Stimulated activated CD8-positive, alpha-beta memory T cell treated with anti-CD3 and anti-CD28 coated beads, Interleukin-4, amount 100 ng/mL, for 4 hours (primary cell): Measurements from ENCODE around the gene CADPS.

ENCODE experiments used
- DNase-seq, 2 donors: peaks; one replicate each; pipeline ENCODE4 v3.0.0-alpha.2; 2020; ENCODE audit warnings: low read depth in 2 of 2, low spot score in 1 of 2

The CADPS gene

DNA sequence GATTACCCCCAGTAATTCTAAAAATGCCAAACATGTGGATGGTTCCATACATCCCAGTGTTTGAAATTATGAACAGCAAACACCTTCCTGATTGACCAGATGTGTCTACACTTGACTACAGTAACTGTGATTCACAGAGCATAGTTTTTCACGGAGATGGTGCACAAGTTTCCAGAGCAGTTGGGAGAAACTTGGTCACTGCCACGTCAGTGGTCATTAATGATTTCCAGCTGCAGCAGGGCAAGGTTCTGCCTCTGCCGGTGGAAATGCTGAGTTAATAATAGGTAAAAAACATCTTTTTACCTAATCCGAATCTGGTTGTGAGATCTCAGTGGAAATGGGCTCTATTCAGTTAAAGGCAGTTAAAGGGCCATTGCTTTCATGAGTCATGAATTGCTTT lies 347.7 kb downstream of the CADPS start:
- no peak for DNase-seq

DNA sequence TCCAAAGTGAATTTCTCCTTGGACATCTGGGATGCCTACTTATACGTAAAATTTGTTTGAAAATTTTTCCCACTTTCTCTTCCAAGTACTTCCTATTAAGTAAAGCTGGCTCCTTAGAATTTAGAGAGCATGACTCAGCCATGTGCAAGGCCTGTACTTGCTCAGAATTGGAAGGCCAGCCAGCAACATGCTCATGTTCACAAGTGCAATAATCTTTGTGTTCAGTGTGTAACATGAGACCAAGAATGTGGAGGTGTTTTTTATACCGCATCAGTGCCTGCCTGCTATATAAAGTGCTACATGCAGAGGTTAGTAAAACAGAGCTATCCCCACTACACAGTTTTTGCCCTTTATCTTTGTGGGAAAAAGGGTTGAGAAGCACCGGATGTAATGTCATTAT lies 349.9 kb downstream of the CADPS start:
- no peak for DNase-seq

DNA sequence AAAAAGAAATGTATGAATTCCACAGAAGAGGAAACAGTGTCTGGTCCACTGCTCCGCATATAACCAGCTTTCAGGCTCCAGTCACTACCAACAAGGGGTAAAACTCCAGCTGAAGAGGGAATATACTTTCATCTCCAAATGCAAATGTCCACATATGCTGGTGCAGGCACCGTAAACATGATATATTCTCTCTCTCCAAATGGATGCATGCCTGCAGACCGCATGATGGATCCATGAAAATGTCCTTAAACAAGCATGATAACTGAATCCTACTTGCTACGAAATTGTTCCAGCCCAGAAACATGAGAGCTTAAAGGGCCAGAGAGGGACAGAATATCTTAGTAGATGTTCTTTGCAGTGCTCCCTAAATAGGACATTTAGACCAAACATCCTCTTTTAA lies 351.5 kb downstream of the CADPS start:
- DNase-seq = no peak

DNA sequence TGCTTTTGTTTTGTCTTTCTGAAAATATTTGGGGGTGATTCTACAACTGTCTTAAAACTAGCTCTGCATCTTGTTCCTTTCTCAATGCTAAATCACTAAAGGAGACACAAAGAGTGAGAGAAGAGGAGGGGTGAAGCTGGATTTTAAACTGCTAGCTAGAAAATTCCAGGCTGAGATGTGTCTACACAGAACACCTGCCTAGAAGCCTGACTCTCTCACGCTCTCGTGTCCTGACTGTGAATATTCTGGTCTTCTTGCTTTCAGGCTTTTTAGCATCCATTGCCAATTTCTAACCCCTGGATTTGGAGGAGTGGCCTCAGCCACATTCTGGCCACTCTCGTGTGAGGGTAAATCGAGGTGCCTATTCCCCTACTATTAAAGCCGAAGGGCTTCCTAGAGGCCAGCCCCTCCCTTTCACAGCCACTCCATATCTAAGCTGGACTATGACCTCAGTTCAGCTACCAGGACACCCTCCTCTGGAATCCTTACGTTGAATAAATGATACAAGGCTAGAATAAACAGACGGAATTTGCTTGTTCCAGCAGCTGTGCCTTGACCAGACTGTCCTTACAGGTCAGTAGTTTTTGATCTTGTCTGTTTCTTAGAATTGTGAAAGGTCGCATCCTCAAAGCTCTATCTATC lies 353.6 kb downstream of the CADPS start:
- DNase-seq = no peak

DNA sequence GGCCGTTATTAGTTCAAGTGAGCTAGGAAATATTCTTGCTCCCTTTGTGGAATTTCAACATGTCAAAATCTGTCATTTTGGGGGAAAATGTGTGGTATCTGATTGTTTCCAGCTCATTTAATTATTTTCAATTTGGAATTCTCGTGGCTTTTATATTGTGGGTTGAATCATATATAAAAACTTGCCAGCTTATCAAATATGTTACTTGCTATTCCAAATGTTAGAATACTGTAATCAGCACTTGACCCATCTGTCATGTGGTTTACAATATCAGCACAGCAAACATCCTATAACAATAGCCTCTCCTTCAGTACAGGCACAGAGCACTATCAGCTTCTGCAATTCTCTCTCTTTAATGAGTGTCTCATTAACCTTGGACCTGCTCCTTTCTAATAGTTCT lies 371.7 kb downstream of the CADPS start:
- DNase-seq = no peak

DNA sequence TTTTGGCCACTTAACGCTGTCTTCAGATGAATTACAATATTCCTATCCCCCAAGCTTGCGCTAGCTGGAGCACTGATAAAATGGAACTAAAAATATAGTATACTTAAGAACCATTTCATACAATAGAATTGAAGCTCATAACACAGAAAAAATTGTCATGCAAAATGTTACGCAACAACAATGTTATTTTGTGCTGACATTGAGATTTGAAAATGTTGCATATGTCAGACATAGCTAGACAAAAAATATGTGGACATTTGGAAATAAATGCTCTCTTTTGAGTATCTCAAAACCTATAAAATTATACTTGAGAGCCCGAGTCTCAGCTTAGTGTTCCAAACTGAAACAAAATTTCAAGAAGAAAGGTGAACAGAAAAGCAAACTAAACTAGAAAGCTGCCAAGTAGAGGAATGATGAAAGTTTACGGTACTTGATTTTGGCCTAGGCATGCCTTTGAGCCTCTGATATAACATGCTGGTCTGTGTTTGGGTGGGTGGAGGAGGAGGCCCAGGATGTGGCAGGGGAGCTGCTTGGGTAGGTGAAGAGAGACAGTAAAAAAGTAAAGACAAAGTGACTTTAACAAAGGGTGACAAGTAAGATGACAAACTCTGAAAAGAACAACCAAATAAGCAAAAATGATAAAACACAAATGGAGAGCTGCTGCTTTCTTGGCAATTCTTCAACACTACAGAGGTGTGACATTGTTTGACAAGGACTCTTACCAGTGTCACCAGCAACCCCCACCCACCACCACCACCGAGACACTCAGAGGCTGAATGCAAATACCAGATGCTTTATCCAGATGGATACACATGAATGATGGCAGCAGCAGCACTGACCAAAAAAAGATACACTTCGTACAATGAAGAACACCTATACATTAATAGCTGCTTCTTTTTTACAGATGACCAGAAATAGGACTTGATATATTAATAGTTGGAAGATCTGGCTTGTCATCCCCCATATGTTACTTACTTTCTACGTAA lies 372.6 kb downstream of the CADPS start:
- no peak for DNase-seq

DNA sequence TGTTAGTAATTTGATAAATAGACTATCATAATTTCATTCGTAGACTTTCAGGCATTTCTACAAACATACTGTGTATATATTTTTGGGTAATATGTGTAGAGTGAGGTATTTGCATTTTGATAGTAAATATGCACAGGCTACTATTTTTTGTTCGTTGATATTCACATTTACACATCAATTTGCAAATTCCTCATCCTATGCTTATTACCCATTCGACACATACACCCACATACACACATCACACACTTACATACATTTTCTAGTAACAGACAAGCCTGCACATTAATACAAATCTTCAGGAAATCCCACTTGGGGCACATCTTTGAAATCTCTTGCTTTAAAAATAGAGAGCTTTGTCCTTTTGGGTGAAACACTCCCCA lies 373.9 kb downstream of the CADPS start:
- no peak for DNase-seq

DNA sequence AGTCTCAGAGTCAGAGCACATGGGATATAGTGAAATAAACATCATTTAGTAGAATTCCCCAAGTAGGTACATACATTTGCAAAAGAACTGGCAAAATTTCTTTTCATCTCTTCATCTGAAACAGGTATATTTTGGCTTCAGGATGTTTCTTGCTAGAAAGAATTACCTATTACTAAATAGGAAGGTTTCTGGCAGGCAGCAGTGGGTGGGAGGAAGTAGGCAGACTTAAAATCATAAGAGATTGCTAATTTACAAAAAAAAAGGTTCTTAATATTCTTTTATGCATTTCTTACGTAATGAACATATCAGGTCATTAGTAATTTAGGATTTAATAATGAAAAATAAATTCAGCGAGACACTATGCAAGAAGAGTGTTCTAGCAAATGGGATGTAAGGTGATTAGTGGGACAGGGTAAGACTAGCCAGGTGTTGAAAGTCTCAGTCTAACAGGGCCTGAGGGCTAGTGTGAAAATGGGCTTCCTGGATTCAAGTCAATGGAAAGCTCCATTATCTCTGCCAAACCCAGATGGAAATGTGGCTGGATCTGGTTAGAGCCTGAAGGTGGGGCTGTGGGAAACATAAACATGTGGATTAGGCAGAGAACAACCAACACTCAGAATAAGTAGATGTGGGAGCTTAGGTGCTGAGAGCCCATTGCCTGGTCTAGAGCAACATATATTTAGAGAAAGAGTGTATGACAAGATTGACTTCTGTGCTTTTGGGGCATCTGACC lies 374.5 kb downstream of the CADPS start:
- no peak for DNase-seq

DNA sequence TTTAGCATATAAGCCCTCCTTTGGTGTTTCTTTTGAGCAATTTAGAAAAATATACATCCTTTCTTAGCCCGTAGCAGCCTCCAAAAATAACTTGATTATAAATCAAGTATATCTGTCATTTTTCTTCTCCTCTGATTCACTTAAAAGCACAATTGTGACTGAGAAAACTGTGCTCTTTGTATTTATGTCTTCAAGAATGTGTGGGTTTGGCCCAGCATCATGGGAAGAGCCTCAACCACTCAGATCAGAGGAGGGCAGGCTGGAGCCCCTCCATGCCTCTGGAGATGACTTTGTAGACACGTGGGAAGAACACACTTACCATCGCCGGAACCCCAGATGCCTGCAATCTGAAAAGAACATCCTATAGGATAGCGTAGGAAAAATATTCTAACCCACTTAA lies 378.1 kb downstream of the CADPS start:
- no peak for DNase-seq

DNA sequence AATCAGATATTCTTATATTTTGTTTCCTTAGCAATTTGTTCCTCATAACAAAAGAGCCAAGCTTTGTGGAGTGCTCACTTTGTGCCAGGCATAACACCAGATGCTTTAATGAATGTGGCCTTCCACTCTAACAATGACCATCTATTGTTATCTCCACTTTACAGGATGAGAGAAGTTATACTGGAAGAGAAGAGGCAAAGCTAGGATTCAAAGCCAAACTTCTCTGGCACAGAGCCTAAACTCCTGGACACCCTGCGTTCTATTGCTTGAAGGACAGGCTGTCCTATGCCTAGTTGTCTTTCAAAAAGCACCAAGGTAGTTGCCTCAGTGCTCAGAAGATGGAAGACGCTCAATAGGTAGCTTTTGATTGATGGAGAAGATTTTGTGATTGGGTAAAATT lies 378.7 kb downstream of the CADPS start:
- DNase-seq = no peak

DNA sequence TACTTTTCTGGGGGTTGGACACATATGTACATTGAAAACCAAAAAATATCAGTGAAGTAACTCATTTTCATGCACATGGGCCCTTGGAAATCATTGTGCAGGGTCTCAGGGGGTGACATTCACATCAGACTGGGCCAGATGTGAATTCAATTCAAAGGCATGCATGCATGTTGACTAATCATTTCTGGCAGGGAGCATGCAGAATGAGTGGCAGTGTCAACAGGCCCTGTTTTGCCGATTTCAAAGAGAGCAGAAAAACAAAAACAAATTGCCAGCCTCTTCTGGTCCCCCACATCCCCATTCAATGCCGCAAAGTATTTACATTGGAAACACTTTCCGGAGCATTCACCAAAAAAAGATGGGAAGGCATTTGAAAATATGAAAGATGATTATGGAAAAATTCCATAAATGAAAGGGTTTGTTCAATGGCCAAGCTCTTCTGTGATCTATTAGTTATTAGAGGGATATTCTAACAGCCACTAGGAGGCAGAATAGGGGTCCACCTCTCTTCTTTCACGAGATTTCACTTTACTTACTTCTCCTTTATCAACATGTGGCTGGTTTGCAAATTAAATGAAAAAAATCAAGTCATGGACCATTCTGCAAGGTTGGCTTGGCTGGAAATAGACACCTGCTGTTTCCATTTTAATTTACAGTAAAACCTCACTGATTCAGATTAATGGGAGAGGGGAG lies 382.0 kb downstream of the CADPS start:
- DNase-seq = no peak

DNA sequence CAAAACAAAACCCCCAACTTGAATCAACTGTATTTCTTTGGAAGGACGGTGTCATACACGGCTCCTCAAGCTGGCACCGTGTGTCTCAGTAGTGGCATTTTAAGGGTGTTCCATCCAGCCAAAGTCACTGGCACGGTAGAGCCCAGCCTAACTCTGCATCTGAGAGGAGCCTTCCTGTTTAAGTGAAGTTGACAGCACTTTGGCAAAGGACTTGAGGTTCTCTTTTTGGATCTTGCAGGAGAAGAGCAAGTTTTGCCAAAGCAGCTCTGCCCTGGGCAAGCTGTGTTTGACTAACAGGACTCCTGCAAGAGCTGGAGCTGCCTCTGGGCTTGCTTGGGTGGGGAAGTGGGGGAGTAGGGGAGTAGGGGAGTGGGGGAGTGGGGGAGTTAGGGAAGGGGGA lies 392.3 kb downstream of the CADPS start:
- no peak for DNase-seq

DNA sequence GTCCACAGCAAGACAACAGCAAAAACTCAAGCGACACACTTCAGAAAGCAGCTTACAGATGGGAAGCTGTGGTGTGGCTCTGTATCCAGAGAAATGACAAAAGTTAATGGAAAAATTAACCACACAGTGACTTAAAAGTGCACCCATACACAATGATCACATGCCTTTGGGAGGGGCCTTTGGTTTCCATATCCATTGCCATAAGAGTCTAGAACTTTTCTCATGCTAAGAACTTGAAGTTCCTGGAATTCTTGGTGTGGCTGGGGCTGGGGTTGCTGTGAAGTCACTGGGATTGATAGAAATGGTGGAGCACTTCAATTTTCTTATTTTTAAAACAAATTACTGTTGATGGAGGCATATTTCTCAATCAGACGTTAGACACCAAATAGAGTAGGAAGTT lies 393.3 kb downstream of the CADPS start:
- no peak for DNase-seq

DNA sequence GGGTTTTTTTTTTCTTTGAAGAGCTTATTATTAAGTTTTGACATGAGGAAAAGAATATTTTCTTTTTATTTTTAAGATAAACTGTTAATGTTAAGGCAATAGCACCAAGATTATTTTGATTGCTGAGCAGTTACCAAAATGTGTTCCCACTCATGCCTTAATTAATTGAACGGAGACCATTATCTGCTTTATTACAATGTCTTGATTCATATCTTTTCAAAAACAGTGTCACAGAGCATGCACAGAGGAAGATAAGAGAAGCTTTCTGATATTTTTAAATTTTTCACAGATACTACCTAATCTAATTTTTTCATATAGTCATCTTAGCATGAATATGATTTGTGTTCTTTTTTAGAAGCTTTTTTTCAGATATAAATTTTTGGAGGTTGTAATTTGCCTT lies 395.2 kb downstream of the CADPS start:
- no peak for DNase-seq

DNA sequence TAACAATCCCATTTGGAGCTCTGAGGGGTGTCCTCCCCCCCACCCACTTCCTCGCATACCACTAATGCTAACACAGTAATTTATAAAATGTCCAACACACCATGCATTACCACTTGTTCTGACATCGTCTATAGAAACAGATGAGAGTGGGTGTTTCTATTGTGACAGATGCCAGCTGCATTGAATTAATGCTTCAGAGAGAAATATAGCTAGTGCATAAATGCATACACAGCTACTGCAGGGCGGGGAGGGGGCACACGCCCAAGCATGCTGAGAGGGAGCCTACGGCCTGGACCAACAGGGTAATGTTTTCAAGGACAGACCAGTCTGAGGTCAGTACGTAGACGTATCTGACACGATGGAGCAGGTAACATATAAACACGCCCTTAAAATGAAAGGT lies 395.9 kb downstream of the CADPS start:
- DNase-seq = no peak

DNA sequence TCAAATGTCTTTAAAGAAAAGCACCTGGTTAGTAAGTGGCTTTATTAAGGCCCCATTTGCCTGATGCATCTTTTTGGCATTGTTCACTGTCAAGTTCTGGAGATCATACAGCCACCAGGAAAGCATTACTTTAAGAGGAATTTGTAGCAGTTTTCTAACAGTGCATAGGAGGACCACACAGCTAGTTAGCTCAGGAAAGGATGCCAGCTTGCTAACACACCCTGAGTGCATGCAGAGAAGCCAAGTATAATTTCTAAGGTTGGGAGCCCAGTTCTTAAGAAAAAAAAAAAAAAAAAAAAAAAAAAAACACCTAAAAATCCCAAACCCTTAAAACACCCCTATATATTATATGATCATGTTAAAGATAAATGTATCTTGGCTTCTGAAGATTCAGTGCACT lies 399.9 kb downstream of the CADPS start:
- no peak for DNase-seq

DNA sequence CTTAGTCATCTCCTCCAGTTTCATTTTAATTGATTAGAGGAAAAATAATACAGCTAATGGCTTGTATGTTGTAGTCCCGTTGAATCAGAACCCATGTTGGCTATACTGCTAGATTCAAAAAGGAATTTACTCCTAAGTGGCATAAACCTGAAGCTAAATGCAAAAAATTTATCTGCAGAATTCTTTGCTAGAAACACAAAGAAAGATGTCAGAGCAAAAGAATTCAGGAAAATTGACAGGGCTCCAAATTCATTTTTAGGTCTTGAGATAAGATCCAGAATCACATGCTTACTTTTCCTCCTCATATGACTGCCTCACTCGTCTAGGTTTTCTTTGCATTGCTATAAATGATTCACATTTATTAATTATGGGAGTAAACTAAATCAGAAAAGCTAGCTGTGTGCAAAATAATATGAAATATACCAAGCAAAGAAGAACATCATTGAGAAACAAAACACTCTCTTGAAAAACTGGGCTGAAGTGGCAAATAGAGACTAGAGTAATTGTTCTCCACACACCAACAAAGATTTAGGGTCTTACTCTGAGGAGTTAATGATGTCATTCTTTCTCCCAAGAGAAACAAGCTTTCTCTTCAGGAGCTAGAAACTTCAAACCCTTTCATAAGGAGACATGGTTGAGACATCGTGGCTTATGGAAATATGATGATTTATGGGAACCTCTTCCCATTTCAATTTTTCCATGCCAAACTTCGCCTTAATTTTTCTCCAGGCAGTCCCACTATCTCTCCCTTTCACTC lies 407.1 kb downstream of the CADPS start:
- no peak for DNase-seq

DNA sequence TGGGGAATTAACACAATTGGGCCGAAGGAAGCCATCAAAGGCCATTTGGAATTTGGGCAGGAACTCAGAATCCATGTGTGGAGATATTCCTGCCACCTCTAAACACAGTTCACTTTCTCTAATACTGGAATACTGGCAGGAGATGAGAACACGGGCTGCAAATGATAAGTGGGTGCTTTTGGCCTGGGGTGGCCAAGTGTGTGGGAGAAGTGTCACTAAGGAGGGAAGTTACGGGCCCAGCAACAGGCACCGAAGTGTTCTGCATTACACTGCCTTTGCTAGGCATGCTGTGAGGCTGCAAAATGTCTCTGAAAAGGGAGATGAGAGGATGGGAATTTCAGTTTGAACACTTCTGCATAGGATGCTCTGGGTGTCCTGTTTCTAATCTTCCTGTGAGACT lies 412.4 kb downstream of the CADPS start:
- no peak for DNase-seq

DNA sequence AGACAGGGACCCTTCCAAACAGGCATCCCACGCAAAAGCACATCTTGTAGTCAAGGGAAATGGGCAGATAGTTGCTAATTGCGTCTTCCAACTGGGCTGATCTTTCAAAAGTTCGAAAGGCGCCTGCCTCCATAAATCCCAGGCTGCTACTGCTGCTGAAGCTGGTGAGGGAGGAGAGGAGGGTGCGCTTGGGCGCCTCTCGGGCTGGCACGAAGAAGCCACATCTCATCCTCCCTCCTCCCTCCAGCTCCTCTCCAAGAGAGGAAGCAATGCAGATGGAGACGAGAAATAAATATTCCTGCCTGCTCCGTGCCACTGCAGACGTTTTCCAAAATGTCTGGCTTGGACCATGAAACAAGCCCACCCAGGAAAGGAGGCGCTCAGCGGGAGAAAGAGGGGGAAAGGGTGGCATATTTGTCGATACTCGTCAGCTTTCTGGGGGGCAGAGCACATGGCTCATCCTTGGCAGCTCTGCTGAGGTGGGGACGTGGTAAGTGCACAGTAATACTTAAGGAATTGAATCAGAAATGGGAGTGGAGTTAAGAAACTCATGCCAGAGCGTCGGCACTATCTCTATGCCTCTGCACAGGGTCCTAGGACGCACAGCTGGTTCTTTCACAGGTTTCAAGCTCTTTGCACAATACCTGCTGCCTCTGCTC lies 413.0 kb downstream of the CADPS start:
- no peak for DNase-seq

DNA sequence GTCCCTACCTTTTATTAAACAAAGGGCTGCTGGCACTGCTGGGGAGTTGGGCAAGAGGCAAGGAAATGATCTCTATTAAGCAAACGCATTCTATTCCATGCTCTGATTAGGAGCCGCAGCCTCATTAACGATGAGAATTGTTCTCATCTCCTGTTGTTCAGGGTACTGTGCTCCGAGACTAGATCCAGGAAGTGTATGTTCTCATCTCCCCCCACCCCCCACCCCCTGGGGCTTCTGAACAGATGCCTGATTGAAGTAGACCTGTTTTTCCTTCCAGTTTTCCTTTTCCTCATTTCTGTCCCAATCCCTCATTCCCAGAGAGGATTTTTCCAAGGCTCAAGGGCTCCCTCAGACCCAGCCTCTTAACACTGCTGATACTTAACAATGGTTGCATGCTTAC lies 420.3 kb downstream of the CADPS start:
- DNase-seq = no peak
